HG02970 (cell line): ENCODE results near the gene NR6A1.

Experiments
- ATAC-seq: cut with Tn5 transposase; IDR thresholded peaks from one replicate; pipeline ENCODE4 v1.9.1; 2021; ENCODE audit warnings: mild to moderate bottlenecking, moderate library complexity, moderate number of reproducible peaks; ENCODE audit not compliant: unreplicated experiment, low FRiP score

The NR6A1 gene

DNA sequence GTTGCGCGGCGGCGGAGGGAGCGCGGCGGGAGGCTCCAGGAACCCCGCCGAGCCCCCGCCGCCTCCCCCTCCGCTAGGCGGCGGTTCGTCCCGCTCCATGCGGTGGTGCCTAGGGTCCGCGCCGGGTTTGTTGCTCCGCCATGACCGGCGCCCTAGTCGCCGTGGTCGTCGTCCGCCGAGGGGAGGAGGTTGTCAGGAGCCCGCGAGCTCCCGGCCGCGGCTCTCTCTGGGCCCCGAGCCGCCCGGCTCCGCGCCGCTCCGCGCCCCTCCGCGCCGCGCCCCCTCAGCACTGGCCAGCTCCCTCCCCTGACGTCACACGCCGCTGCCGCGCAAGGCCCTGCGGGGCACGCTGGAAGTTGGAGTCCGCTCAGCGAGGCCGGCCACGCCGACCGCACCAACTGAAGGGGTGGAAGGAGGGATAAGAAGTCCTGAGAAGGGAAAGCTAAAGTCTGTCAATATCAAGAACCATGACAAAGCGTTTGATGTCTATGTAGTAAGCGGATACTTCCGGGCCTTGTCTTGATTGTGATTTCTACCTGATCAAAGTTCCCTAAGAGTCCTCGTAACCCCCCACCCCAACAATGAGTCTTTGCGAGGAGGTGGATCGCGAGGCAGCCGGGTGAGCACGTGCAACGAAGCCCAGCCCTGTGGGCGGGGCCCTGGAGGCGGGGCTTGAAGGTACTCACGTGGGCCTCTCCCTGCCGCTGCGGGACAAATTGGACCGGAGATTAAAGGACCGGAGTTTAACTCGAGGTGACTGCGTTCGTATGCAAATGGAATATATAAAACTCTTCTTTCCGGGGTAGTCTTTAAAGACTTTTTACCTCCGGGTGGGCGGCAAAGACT, at the start of gene NR6A1:
Gene NR6A1 (minus strand): TSS at position 291 of the 846 bp plus-strand sequence.
- peak; percentile 89 for ATAC-seq

DNA sequence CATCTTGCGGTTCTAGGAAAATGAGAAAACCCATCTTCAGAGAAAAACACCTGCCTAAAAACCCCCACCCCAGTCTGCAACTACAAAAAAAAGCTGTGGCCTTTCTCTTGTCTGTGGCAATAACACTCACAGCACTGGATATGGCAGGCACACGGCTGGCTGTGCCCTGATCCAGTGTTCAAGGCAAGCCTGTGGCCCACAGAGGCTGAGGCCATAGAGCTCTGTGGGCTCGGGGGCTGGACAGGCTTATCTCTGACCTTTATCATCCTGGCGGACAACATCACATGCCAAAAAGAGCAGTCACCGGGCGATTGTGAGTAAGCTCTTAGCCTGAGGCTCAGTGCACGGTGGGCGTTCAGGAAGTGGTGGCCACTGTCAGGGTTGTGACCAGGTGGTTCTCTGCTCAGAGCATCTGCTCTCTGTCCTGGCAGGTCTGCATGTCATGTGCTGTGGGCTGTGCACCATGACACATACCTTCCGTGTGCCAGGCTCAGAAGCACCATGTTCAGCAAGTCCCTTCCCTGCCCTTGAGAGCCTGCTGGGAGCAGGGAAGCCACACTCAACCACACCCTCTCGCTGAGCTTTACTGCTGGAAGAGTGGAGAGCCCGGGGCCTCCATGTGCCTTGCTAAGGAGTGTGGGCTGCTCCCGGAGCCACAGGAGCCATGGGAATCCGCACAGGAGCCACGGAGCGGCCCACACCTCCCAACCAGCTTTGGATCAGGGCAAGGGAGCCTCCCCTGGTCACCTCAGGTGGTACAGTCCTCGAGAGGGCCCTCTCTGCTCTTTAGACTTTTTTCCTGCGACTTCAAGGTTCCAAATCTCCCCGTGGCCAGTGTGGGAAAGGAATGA, 47.5 kb upstream of the NR6A1 start:
- no peak for ATAC-seq

- ATAC-seq: no peak
Observed at GRCh38 chr9:124815601-124816000, 44.5 kb upstream of the NR6A1 start.

- ATAC-seq: no peak
Observed at GRCh38 chr9:124814164-124814535, 43.0 kb upstream of the NR6A1 start.

DNA sequence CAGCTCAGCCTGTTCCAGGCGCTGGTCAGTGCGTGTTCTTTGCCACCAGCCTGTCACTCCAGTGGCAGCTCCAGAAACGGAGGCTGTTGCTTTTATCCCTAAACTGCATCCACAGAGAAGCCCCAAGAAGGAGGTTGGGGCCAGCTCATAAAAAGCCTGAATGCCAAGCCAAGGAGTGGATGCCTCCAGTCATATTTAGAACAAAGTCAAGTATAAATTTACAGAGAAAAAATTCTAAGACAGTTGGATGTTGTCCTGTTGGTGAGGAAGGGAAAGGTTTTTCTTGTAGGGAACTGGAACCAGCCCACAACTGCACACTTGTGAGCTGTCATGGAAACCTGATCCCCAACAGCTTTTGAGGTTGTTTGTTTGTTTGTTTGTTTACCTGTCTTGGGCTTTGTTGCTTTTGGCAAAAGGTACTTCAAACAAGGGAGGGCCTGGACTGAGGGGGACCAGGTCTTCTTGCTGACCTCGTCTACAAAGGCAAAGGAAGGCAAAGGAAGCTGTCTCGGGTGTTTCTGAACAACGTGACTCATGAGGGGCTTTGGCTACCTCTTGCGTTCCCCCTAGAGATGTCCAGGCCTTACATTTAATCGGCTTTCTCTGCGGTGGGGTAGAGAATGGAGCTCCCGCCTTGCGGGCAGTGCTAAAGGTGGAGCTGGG, 42.5 kb upstream of the NR6A1 start:
- no peak for ATAC-seq

DNA sequence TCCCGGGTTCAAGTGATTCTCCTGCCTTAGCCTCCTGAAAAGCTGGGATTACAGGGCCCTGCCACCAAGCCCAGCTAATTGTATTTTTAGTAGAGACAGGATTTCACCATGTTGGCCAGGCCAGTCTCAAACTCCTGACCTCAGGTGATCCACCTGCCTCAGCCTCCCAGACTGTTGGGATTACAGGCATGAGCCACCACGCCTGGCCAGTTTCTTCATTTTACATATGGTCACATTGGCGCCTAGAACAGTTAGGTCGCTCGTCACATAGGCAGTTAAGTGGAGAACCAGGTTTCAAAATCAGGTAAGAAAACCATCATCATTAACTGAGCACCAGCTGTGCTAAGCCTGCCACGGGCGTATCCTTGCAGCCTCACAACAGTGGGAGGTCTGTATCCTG, 41.9 kb upstream of the NR6A1 start:
- no peak for ATAC-seq

GRCh38 chr9:124812441-124812876, 41.3 kb upstream of the NR6A1 start:
- no peak for ATAC-seq

DNA sequence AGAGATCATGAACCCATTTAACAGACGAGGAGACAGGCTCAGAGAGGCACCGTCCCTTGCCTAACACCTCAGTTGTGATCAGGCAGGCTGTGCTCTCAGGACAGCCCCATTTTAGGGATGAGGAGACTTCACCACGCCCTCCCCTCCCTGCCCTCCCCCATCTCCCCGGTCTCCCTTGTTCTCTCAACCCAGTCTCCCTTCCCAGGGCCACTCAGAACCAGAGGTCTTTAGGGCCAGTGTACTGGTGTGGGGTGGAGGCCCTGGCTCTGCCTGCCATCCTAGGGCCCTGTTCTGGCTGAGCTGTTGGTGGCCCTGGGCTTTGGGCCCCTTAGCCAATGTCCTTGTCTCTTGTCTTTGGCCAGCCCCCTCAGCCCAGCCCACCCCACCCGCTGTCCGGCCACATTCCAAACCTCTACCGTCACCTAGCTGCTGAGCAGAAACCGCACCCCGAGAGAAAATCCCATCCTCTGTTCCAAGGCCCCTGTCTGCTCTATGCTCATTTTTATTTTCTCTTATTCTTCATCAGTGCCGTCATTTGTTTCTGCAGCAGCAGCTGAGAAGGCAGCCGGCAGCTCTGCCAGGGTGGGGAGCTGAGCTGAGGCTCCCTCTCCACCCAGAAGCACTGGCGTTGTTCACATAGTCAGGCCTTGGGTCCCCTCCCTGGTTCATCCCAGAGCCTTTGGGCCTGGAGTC, 39.7 kb upstream of the NR6A1 start:
- ATAC-seq: no peak

DNA sequence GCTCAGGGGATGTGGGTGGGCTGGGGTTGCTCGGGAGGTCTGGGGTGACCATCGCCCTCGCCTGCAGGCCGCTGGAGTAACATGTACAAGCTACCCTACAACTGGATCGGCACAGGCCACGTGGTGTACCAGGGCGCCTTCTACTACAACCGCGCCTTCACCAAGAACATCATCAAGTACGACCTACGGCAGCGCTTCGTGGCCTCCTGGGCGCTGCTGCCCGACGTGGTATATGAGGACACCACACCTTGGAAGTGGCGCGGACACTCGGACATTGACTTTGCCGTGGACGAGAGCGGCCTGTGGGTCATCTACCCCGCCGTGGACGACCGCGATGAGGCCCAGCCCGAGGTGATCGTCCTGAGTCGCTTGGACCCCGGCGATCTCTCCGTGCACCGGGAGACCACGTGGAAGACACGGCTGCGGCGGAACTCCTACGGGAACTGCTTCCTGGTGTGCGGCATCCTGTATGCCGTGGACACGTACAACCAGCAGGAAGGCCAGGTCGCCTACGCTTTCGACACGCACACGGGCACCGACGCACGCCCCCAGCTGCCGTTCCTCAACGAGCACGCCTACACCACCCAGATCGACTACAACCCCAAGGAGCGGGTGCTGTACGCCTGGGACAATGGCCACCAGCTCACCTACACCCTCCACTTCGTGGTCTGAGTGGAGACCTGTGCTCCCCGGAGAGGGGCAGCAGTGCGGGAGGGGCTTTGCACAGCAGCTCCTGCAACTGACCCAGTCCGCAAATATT, 38.8 kb upstream of the NR6A1 start:
- no peak for ATAC-seq

GRCh38 chr9:124809211-124809610, 38.1 kb upstream of the NR6A1 start:
- no peak for ATAC-seq

DNA sequence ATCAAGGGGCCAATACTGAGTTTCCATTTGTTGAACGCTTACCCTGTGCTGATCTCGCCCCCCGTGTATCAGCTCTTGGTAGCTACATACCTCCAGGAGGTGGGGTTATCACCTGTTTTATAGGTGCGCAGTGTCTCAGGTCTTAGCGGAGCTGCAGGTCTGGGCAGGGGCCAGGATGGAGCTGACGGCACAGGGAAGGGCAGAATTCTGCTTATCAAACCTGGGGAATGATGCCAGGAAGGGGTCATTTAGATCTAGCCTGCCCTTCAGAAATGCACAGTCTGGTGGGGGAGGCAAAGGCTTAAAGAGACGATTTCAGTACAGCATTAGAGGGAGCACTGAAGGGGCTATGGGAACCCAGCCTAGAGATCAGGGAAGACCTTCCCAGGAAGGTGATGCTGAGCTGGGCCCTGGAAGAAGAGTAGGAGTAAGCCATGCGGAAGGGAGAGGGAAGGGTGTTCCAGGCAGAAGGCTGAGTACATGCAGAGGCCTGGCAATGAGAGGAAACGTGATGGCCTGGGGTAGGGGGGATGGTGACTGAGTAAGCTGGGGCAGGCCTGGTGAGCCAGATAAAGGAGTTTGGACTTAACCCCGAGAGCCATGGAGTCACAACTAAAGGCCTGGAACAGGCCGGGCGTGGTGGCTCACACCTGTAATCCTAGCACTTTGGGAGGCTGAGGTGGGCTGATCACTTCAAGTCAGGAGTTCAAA, 37.3 kb upstream of the NR6A1 start:
- no peak for ATAC-seq

DNA sequence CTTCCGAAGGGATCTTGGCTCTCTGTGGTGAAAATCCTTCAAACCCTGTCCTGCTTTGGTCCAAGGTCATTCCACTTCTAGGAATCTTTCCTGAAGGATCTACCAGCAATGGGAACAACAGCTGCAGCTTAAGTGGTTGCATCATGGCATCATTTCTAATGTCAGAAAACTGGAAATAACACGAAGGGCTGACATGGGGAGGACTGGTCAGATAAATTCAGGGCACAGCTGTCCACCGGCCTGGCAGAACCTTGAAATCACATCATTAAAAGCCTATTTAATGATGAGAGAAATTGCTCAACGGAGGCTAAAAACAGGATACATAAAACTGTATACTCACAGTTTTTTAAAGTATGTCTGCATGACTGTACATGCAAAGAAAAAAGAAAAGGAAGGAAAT, 34.1 kb upstream of the NR6A1 start:
- ATAC-seq: no peak

DNA sequence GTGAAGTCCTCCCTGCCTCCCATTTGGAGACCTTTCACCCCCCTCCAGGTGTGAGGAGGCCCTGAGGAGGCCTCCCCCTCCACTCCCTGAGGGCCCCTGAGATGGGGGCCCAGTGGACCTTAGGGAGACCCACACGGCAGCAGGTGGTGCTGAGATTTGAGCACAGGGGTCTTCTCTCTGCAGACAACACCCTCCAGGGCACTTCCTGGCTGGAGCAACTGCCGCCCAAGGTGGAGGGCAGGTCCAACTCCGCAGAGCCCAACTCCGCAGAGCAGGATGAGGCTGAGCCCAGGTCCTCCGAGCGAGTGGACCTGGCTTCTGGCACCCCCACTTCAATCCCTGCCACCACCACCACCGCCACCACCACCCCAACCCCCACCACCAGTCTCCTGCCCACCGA, 32.8 kb upstream of the NR6A1 start:
- no peak for ATAC-seq

DNA sequence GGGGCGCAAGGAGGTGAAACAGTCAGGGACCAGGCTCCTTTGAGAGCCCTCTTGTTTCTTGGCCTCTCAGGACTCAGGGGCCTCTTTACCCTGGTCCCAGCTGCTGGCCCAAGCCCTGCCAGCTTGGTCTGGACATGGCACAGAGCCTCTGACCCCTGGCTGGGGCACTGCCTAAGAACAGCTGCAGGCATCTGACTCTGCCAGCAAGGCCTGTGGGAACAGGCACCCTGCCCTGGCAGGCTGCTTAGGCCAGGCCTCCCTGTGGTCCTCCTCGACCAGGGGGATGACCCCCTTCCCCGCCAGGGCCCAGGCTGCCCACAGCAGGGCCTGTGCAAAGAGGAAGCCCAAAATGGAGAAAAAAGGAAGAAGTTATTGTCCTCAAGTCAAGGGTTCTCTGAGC, 31.3 kb upstream of the NR6A1 start:
- no peak for ATAC-seq

- ATAC-seq: no peak
Observed at GRCh38 chr9:124801356-124801755, 30.2 kb upstream of the NR6A1 start.

- no peak for ATAC-seq
Observed at GRCh38 chr9:124800306-124801259, 29.5 kb upstream of the NR6A1 start.

- ATAC-seq: no peak
Observed at GRCh38 chr9:124799274-124800006, 28.3 kb upstream of the NR6A1 start.
